HG03520 (cell line): ENCODE measurements around the gene ZNF789.
A peak's percentile ranks its signal among the peaks of the same experiment; 100 is the strongest.

ENCODE experiments used
- ATAC-seq: cut with Tn5 transposase; IDR thresholded peaks from one replicate; pipeline ENCODE4 v1.9.1; 2021; ENCODE audit warnings: mild to moderate bottlenecking, moderate library complexity; ENCODE audit not compliant: unreplicated experiment

Gene ZNF789

GRCh38 chr7:99504281-99504602 lies 31.6 kb downstream of the ZNF789 start:
- ATAC-seq, result no peak

- peak; percentile 67 for ATAC-seq
Measured at GRCh38 chr7:99504603-99505323, 32.1 kb downstream of the ZNF789 start, which contains the start of gene ZKSCAN5. Gene ZKSCAN5, plus strand, starts transcription at chr7:99504662. Its CDS starts 1,383 bp downstream, at chr7:99506045.

DNA sequence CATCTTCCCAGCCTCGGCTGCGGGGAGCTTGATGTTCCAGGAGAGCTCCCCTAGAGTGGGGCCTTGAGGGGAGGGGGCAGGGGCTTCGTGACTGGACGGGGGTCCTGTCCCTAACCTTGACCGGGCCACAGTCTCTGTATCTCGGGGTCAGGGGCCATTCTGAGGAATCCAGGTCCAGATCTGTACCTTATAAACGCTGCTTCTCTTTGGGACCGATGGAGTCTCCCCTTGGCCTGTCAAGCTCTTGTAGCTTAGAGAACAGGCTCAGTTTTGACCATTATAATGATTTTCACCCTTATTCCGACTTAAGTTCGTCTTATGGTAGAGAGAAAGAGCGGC lies 32.6 kb downstream of the ZNF789 start:
- ATAC-seq, result peak; percentile 5

DNA sequence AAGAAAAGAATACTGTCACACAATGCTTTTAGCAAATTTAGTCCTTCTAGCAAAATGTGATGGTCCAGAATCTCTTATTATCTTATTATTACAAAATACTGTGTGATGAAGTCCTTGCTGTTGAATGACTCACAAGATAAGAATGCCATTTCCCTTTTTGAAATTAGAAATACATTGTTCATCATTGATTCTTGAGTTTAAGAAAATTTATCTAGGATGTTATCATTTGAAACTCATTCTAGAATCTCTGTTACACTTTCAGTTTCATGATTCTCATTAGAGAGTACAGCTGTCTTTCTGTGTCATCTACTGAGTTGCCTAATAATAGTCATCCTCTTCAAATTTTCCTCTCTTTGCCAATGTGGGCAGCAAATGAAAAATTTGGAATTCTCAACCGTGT lies 41.4 kb downstream of the ZNF789 start:
- ATAC-seq, result no peak

GRCh38 chr7:99521399-99521798 lies 48.7 kb downstream of the ZNF789 start:
- ATAC-seq, result no peak

- no peak for ATAC-seq
Measured at GRCh38 chr7:99525713-99526440, 53.2 kb downstream of the ZNF789 start.

- ATAC-seq, result no peak
Measured at GRCh38 chr7:99531354-99531765, 58.7 kb downstream of the ZNF789 start.

DNA sequence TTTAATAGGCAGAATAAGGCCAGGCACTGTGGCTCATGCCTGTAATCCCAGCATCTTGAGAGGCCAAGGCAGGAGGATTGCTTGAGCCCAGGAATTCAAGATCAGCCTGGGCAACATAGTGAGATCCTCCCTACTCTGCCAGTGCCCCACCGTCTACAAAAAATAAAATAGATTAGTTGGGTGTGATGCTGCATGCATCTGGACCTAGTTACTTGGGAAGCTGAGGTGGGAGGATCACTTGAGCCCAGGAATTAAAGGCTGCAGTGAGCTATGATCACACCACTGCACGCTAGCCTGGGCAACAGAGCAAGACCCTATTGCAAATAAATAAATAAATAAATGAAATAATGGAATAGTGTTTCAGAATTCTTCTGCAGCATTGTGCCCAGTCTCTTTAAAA lies 63.0 kb downstream of the ZNF789 start:
- no peak for ATAC-seq
